ENCODE measurements around the gene BBX.

The BBX gene

GRCh38 chr3:107845380-107846278 lies 322.9 kb downstream of the BBX start:
- FAIRE-seq (no peak), DNase-seq (ENCODE audit: insufficient read length, low spot score) (no peak)
- TF ChIP-seq TAF1 (IDR thresholded peaks at IDR 0.05; ENCODE audit: low read depth, low read length) (no peak), POLR2A (IDR thresholded peaks at IDR 0.05; ENCODE audit: low read depth, low read length) (no peak), POLR2AphosphoS5 (IDR thresholded peaks at IDR 0.05; ENCODE audit: low read depth, low read length) (no peak), PAX5 (IDR thresholded peaks at IDR 0.05; ENCODE audit: insufficient read depth, low read length, severe bottlenecking) (no peak), SPI1 (IDR thresholded peaks at IDR 0.05; ENCODE audit: low read depth, low read length) (no peak), POU2F2 (IDR thresholded peaks at IDR 0.05; ENCODE audit: low read depth, low read length) (no peak)

- TF ChIP-seq POLR2AphosphoS5 (IDR thresholded peaks at IDR 0.05; ENCODE audit: low read depth, low read length) (no peak), SPI1 (IDR thresholded peaks at IDR 0.05; ENCODE audit: low read depth, low read length) (no peak), PAX5 (IDR thresholded peaks at IDR 0.05; ENCODE audit: insufficient read depth, low read length, severe bottlenecking) (no peak), POU2F2 (IDR thresholded peaks at IDR 0.05; ENCODE audit: low read depth, low read length) (no peak), POLR2A (IDR thresholded peaks at IDR 0.05; ENCODE audit: low read depth, low read length) (no peak)
- FAIRE-seq (no peak), DNase-seq (ENCODE audit: insufficient read length, low spot score) (no peak)
Measured at GRCh38 chr3:107846279-107846852, 323.6 kb downstream of the BBX start.

GRCh38 chr3:107847791-107848190 lies 325.0 kb downstream of the BBX start:
- TF ChIP-seq POLR2AphosphoS5 (IDR thresholded peaks at IDR 0.05; ENCODE audit: low read depth, low read length) (no peak), POLR2A (IDR thresholded peaks at IDR 0.05; ENCODE audit: low read depth, low read length) (no peak), POU2F2 (IDR thresholded peaks at IDR 0.05; ENCODE audit: low read depth, low read length) (no peak), SPI1 (IDR thresholded peaks at IDR 0.05; ENCODE audit: low read depth, low read length) (no peak), PAX5 (IDR thresholded peaks at IDR 0.05; ENCODE audit: insufficient read depth, low read length, severe bottlenecking) (no peak), TAF1 (IDR thresholded peaks at IDR 0.05; ENCODE audit: low read depth, low read length) (no peak)
- DNase-seq (ENCODE audit: insufficient read length, low spot score) (no peak), FAIRE-seq (no peak)

- FAIRE-seq: no peak
- no peak for DNase-seq (ENCODE audit: insufficient read length, low spot score)
- TF ChIP-seq POLR2AphosphoS5 (IDR thresholded peaks at IDR 0.05; ENCODE audit: low read depth, low read length): no peak
- no peak for TF ChIP-seq PAX5 (IDR thresholded peaks at IDR 0.05; ENCODE audit: insufficient read depth, low read length, severe bottlenecking)
- no peak for TF ChIP-seq TAF1 (IDR thresholded peaks at IDR 0.05; ENCODE audit: low read depth, low read length)
- TF ChIP-seq SPI1 (IDR thresholded peaks at IDR 0.05; ENCODE audit: low read depth, low read length): no peak
- TF ChIP-seq POLR2A (IDR thresholded peaks at IDR 0.05; ENCODE audit: low read depth, low read length): no peak
- no peak for TF ChIP-seq POU2F2 (IDR thresholded peaks at IDR 0.05; ENCODE audit: low read depth, low read length)
Measured at GRCh38 chr3:107848351-107848915, 325.7 kb downstream of the BBX start.

- TF ChIP-seq PAX5 (IDR thresholded peaks at IDR 0.05; ENCODE audit: insufficient read depth, low read length, severe bottlenecking): peak; percentile 21
- TF ChIP-seq SPI1 (IDR thresholded peaks at IDR 0.05; ENCODE audit: low read depth, low read length): no peak
- peak; percentile 74 for FAIRE-seq
- DNase-seq (ENCODE audit: insufficient read length, low spot score): no peak
Measured at GRCh38 chr3:107850681-107851080, 327.9 kb downstream of the BBX start.

- DNase-seq (ENCODE audit: insufficient read length, low spot score): no peak
- TF ChIP-seq PAX5 (IDR thresholded peaks at IDR 0.05; ENCODE audit: insufficient read depth, low read length, severe bottlenecking) (no peak), TAF1 (IDR thresholded peaks at IDR 0.05; ENCODE audit: low read depth, low read length) (no peak), POU2F2 (IDR thresholded peaks at IDR 0.05; ENCODE audit: low read depth, low read length) (no peak), POLR2AphosphoS5 (IDR thresholded peaks at IDR 0.05; ENCODE audit: low read depth, low read length) (no peak), SPI1 (IDR thresholded peaks at IDR 0.05; ENCODE audit: low read depth, low read length) (no peak), POLR2A (IDR thresholded peaks at IDR 0.05; ENCODE audit: low read depth, low read length) (no peak)
- FAIRE-seq: no peak
Measured at GRCh38 chr3:107853821-107854220, 331.1 kb downstream of the BBX start.

- TF ChIP-seq SPI1 (IDR thresholded peaks at IDR 0.05; ENCODE audit: low read depth, low read length) (no peak), POU2F2 (IDR thresholded peaks at IDR 0.05; ENCODE audit: low read depth, low read length) (no peak), POLR2A (IDR thresholded peaks at IDR 0.05; ENCODE audit: low read depth, low read length) (no peak), POLR2AphosphoS5 (IDR thresholded peaks at IDR 0.05; ENCODE audit: low read depth, low read length) (no peak), PAX5 (IDR thresholded peaks at IDR 0.05; ENCODE audit: insufficient read depth, low read length, severe bottlenecking) (no peak), TAF1 (IDR thresholded peaks at IDR 0.05; ENCODE audit: low read depth, low read length) (no peak)
- no peak for DNase-seq (ENCODE audit: insufficient read length, low spot score)
- FAIRE-seq: no peak
Measured at GRCh38 chr3:107854733-107855132, 332.0 kb downstream of the BBX start.

GRCh38 chr3:107855710-107856109 lies 332.9 kb downstream of the BBX start:
- DNase-seq (ENCODE audit: insufficient read length, low spot score): no peak
- TF ChIP-seq POLR2A (IDR thresholded peaks at IDR 0.05; ENCODE audit: low read depth, low read length) (no peak), PAX5 (IDR thresholded peaks at IDR 0.05; ENCODE audit: insufficient read depth, low read length, severe bottlenecking) (no peak), POLR2AphosphoS5 (IDR thresholded peaks at IDR 0.05; ENCODE audit: low read depth, low read length) (no peak), SPI1 (IDR thresholded peaks at IDR 0.05; ENCODE audit: low read depth, low read length) (no peak), TAF1 (IDR thresholded peaks at IDR 0.05; ENCODE audit: low read depth, low read length) (no peak), POU2F2 (IDR thresholded peaks at IDR 0.05; ENCODE audit: low read depth, low read length) (no peak)
- peak; percentile 50 for FAIRE-seq

GRCh38 chr3:107857854-107858253 lies 335.1 kb downstream of the BBX start:
- FAIRE-seq: no peak
- DNase-seq (ENCODE audit: insufficient read length, low spot score): no peak
- no peak for TF ChIP-seq PAX5 (IDR thresholded peaks at IDR 0.05; ENCODE audit: insufficient read depth, low read length, severe bottlenecking)
- no peak for TF ChIP-seq POU2F2 (IDR thresholded peaks at IDR 0.05; ENCODE audit: low read depth, low read length)
- no peak for TF ChIP-seq POLR2A (IDR thresholded peaks at IDR 0.05; ENCODE audit: low read depth, low read length)
- TF ChIP-seq POLR2AphosphoS5 (IDR thresholded peaks at IDR 0.05; ENCODE audit: low read depth, low read length): no peak
- TF ChIP-seq TAF1 (IDR thresholded peaks at IDR 0.05; ENCODE audit: low read depth, low read length): no peak
- no peak for TF ChIP-seq SPI1 (IDR thresholded peaks at IDR 0.05; ENCODE audit: low read depth, low read length)
